HL-60 (cell line): ENCODE measurements around the gene CD3E.

Experiments used
- DNase-seq, 2 experiments: peaks; one replicate each; pipeline ENCODE4 v3.0.0-alpha.2; 2010 to 2020; ENCODE audit warnings: low read depth in 1 of 2, low spot score in 1 of 2
- H3K27ac ChIP-seq: fragments of 250-450 bp; sonication (Bioruptor Pico); replicated peaks from 2 replicates; pipeline ENCODE4 v1.5.1; 2020; ENCODE audit warnings: mild to moderate bottlenecking, moderate library complexity
- H3K27me3 ChIP-seq: fragments of 250-450 bp; sonication (Bioruptor Pico); 2 replicates; pipeline ENCODE4 v1.5.1; 2021; ENCODE audit warnings: mild to moderate bottlenecking, moderate library complexity; ENCODE audit not compliant: insufficient read depth, poor library complexity, severe bottlenecking
- H3K4me3 ChIP-seq: replicated peaks from 2 replicates; pipeline ENCODE4 v1.5.1; 2011; ENCODE audit warnings: mild to moderate bottlenecking, control low read depth, low read length; ENCODE audit not compliant: insufficient read depth
- GABPA ChIP-seq: IDR thresholded peaks from 2 replicates; pipeline ENCODE4 v1.6.1; 2012; ENCODE audit warnings: low read depth
- POLR2AphosphoS5 ChIP-seq: IDR thresholded peaks from 2 replicates; pipeline ENCODE4 v1.6.1; 2012; ENCODE audit warnings: low read depth
- SPI1 ChIP-seq: IDR thresholded peaks from 2 replicates; pipeline ENCODE4 v1.6.1; 2012; ENCODE audit warnings: low read depth, mild to moderate bottlenecking, borderline replicate concordance
- TF ChIP-seq, protein P1 (sequence below): IDR thresholded peaks from one replicate; pipeline ENCODE4 v1.5.1; 2011; ENCODE audit warnings: low read length, control low read depth, inconsistent platforms; ENCODE audit not compliant: insufficient read depth
- TF ChIP-seq, protein P2 (sequence below): IDR thresholded peaks from 2 replicates; pipeline ENCODE4 v1.6.1; 2012; ENCODE audit warnings: low read depth; ENCODE audit not compliant: insufficient replicate concordance

The CD3E gene

DNA sequence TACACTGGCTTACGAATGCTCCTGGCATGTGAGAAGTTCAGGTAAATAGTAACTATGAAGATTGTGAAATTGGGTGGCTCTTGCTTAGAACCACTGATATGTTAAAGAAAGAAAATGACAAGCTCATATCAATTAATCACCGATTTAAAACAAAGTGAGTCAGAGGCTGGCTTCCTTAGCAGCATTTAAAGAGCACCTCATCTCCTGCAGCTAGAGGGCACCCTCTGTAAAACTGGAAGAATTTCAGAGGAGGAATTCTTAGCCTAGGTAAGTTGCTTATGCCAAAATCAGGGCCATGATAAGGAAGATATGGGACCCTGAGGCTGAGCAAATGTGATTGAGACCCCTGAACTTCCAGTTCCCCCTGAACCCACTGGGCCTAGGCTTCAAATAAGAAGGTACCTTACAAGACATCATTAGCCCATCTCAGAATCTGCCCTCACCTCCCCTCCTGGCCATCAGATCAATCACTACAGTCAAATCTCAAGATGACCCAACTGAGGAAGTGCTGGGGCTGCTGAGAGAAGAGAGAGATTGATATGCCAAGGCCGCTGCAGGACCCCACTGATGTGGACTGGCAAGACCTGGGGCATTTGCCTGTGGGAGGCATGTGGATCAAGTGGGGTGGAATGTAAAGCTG is 8.6 kb upstream of the CD3E start:
- no peak for TF ChIP-seq GABPA
- TF ChIP-seq, protein P1, sequence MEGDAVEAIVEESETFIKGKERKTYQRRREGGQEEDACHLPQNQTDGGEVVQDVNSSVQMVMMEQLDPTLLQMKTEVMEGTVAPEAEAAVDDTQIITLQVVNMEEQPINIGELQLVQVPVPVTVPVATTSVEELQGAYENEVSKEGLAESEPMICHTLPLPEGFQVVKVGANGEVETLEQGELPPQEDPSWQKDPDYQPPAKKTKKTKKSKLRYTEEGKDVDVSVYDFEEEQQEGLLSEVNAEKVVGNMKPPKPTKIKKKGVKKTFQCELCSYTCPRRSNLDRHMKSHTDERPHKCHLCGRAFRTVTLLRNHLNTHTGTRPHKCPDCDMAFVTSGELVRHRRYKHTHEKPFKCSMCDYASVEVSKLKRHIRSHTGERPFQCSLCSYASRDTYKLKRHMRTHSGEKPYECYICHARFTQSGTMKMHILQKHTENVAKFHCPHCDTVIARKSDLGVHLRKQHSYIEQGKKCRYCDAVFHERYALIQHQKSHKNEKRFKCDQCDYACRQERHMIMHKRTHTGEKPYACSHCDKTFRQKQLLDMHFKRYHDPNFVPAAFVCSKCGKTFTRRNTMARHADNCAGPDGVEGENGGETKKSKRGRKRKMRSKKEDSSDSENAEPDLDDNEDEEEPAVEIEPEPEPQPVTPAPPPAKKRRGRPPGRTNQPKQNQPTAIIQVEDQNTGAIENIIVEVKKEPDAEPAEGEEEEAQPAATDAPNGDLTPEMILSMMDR = peak; percentile 32
- TF ChIP-seq, protein P2, sequence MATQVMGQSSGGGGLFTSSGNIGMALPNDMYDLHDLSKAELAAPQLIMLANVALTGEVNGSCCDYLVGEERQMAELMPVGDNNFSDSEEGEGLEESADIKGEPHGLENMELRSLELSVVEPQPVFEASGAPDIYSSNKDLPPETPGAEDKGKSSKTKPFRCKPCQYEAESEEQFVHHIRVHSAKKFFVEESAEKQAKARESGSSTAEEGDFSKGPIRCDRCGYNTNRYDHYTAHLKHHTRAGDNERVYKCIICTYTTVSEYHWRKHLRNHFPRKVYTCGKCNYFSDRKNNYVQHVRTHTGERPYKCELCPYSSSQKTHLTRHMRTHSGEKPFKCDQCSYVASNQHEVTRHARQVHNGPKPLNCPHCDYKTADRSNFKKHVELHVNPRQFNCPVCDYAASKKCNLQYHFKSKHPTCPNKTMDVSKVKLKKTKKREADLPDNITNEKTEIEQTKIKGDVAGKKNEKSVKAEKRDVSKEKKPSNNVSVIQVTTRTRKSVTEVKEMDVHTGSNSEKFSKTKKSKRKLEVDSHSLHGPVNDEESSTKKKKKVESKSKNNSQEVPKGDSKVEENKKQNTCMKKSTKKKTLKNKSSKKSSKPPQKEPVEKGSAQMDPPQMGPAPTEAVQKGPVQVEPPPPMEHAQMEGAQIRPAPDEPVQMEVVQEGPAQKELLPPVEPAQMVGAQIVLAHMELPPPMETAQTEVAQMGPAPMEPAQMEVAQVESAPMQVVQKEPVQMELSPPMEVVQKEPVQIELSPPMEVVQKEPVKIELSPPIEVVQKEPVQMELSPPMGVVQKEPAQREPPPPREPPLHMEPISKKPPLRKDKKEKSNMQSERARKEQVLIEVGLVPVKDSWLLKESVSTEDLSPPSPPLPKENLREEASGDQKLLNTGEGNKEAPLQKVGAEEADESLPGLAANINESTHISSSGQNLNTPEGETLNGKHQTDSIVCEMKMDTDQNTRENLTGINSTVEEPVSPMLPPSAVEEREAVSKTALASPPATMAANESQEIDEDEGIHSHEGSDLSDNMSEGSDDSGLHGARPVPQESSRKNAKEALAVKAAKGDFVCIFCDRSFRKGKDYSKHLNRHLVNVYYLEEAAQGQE = no peak
- no peak for TF ChIP-seq POLR2AphosphoS5
- TF ChIP-seq SPI1 = no peak
- peak in 1 of 2 experiments; percentile 18 for DNase-seq
- Histone ChIP-seq H3K27me3 (no peaks in the 10 kb centered on the region), H3K27ac (no peak overlapping the region), H3K4me3 (no peak overlapping the region)

DNA sequence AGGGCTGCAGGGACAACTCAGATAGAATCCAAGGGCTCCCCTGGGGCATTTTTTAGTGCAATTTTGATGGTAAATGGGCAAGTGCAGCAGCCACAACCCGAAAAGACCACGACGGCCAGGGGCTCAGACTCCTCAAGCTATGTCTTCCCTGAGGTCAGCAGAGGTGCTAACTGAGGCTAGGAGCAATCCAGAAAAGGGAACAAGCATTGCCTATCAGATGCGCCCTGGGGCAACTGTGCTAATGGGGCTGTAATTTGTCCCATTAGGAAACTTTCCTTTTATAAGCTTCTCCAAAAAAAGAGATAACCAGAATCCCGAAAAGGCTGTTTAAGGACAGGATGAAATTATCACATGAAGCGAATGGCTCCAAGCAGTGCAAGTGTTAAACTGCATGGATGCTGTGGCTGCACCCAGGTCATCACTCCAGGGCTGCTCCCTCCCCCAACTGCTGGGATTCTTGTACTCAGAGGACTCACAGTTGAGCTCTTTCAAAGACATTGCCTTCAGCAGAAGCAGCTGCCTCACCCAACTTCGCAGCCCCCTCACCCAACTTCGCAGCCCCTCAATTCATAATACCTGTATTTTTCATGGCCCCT is 2.8 kb upstream of the CD3E start:
- Histone ChIP-seq H3K27ac (no peak overlapping the region), H3K4me3 (no peak overlapping the region), H3K27me3 (no peaks in the 10 kb centered on the region)
- no peak for DNase-seq
- TF ChIP-seq, protein P2 = no peak
- TF ChIP-seq, protein P1 = no peak
- no peak for TF ChIP-seq GABPA
- TF ChIP-seq POLR2AphosphoS5 = no peak

DNA sequence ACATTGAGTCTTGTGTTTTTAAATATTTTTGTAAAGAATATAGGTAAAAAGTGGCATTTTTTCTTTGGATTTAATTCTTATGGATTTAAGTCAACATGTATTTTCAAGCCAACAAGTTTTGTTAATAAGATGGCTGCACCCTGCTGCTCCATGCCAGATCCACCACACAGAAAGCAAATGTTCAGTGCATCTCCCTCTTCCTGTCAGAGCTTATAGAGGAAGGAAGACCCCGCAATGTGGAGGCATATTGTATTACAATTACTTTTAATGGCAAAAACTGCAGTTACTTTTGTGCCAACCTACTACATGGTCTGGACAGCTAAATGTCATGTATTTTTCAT is 333 bp upstream of the CD3E start:
- no peak overlapping the region for H3K27ac ChIP-seq
- TF ChIP-seq, protein P2 = no peak
- TF ChIP-seq GABPA = no peak
- no peak for TF ChIP-seq POLR2AphosphoS5
- TF ChIP-seq, protein P1 = no peak
- TF ChIP-seq SPI1 = no peak

More for the DNA sequence above, 333 bp upstream of the CD3E start:
- H3K27me3 ChIP-seq = no peaks in the 10 kb centered on the region
- H3K4me3 ChIP-seq = no peak overlapping the region
- no peak for DNase-seq
